Stomach (tissue), 19 donors: ENCODE results near the gene SMAD2. TPM values are rescaled to one million over a fixed set of nuclear protein-coding genes. Genes with fewer than 3 reads are reported as not detected.

ENCODE experiments used
- DNase-seq, 2 donors: peaks; one replicate each; pipeline versions ENCODE4 v3.0.0 to v3.0.0-alpha.2; 2013 to 2019
- H3K27ac ChIP-seq, 5 donors: fragments of 200-600 bp in 4 of 5; sonication (generic) in 4 of 5; one replicate each; pipeline ENCODE4 v1.5.1; 2013 to 2019; ENCODE audit warnings: mild to moderate bottlenecking in 1 of 5, moderate library complexity in 1 of 5
- H3K27me3 ChIP-seq, 3 donors: fragments of 200-600 bp; sonication (generic); one replicate each; pipeline ENCODE4 v1.5.1; 2017 to 2019; ENCODE audit warnings: mixed run types in 1 of 3
- H3K36me3 ChIP-seq, 4 donors: fragments of 200-600 bp; sonication (generic); 1 replicate in 3 of 4; 2 replicates in 1 of 4; pipeline ENCODE4 v1.5.1; 2016 to 2019
- H3K4me1 ChIP-seq, 4 donors: fragments of 200-600 bp; sonication (generic); one replicate each; pipeline ENCODE4 v1.5.1; 2016 to 2019
- H3K4me3 ChIP-seq, 4 donors: fragments of 200-600 bp; sonication (generic) in 3 of 4; one replicate each; pipeline ENCODE4 v1.5.1; 2016 to 2019; ENCODE audit warnings: mild to moderate bottlenecking in 1 of 4
- H3K9me3 ChIP-seq, 4 donors: fragments of 200-600 bp; sonication (generic); one replicate each; pipeline ENCODE4 v1.5.1; 2016 to 2019
- EP300 ChIP-seq: sonication (generic); formaldehyde crosslinking; IDR thresholded peaks from one replicate; pipeline ENCODE4 v1.6.1; 2017; ENCODE audit warnings: antibody characterized with exemption
- POLR2A ChIP-seq, 4 donors: fragments of 450-650 bp; IDR thresholded peaks; one replicate each; pipeline ENCODE4 v1.6.1; 2016; ENCODE audit warnings: antibody characterized with exemption in 4 of 4, control low read depth in 2 of 4, mild to moderate bottlenecking in 1 of 4, moderate library complexity in 1 of 4
- POLR2AphosphoS5 ChIP-seq, 3 donors: sonication (generic); formaldehyde crosslinking; IDR thresholded peaks; one replicate each; pipeline ENCODE4 v1.6.1; 2016; ENCODE audit warnings: antibody characterized with exemption in 3 of 3
- WGBS, 5 donors: extraction: QIAGEN DNeasy Blood & Tissue Kit in 3 of 5; methylation state at CpG; one replicate each; pipeline versions ENCODE4 v1.1.5 to v1.1.7; 2013 to 2018; 5-methylcytosine and 5-hydroxymethylcytosine counted together
- intact Hi-C: fragments of 100-400 bp; cut with DNase I; formaldehyde crosslinking; loops from one replicate; pipeline ENCODE4 v1.15.1; 2023; ENCODE audit warnings: low total_unique reads
- long read RNA-seq, 10 donors: transcript quantifications; one replicate each; lab custom pipeline, GENCODE V29; 2026
- polyA plus RNA-seq, 3 donors: library from polyadenylated mRNA; stranded (reverse); fragments of 200-250 nt; gene quantifications; one replicate each; pipeline ENCODE4 v1.2.3, GENCODE V29; 2013
- total RNA-seq, 5 donors: library from RNA; depleted of rRNA; stranded (reverse); fragments of >200 nt; gene quantifications; one replicate each; pipeline versions ENCODE4 v1.1.0 to v1.2.3, GENCODE V29; 2014 to 2016
- TF ChIP-seq, protein P1 (sequence below), 7 experiments: fragments of 450-650 bp in 4 of 7; fragments of 200-600 bp in 3 of 7; sonication (generic) in 3 of 7; IDR thresholded peaks; one replicate each; pipeline ENCODE4 v1.5.1; 2016 to 2019; ENCODE audit warnings: antibody characterized with exemption in 7 of 7, control low read depth in 2 of 7, mild to moderate bottlenecking in 1 of 7
- donor health status: healthy with polysubstance abuse.
- donor health status: Bipolar disorder and iron deficiency.
- donor health status: healthy.

Gene SMAD2
- total RNA-seq (100 to 1,000 TPM in 1 of 5 donors, 10 to 100 TPM in 4; 26.2 to 233 (median 85.9) TPM), polyA plus RNA-seq (10 to 100 TPM; 18.9 to 54.7 (median 37.9) TPM)
- long read RNA-seq, donor 1, full-length matches to known transcripts: 3 of 3 reads
- long read RNA-seq, donor 1, partial matches to known transcripts: 0 of 3 reads
- long read RNA-seq, donor 1, other reads (novel, unspliced or antisense): 0 of 3 reads
- long read RNA-seq, donor 2, full-length matches to known transcripts: 3 of 3 reads
- long read RNA-seq, donor 2, partial matches to known transcripts: 0 of 3 reads
- long read RNA-seq, donor 2, other reads (novel, unspliced or antisense): 0 of 3 reads
- long read RNA-seq, donor 3, full-length matches to known transcripts: 5 of 5 reads
- long read RNA-seq, donor 3, partial matches to known transcripts: 0 of 5 reads
- long read RNA-seq, donor 3, other reads (novel, unspliced or antisense): 0 of 5 reads
- long read RNA-seq, donor 4, full-length matches to known transcripts: 1 of 1 reads
- long read RNA-seq, donor 4, partial matches to known transcripts: 0 of 1 reads
- long read RNA-seq, donor 4, other reads (novel, unspliced or antisense): 0 of 1 reads
- long read RNA-seq, donor 5, full-length matches to known transcripts: 9 of 9 reads
- long read RNA-seq, donor 5, partial matches to known transcripts: 0 of 9 reads
- long read RNA-seq, donor 5, other reads (novel, unspliced or antisense): 0 of 9 reads
- long read RNA-seq, donor 6, full-length matches to known transcripts: 21 of 30 reads
- long read RNA-seq, donor 6, partial matches to known transcripts: 9 of 30 reads
- long read RNA-seq, donor 6, other reads (novel, unspliced or antisense): 0 of 30 reads
- long read RNA-seq, donor 7, full-length matches to known transcripts: 6 of 12 reads
- long read RNA-seq, donor 7, partial matches to known transcripts: 6 of 12 reads
- long read RNA-seq, donor 7, other reads (novel, unspliced or antisense): 0 of 12 reads
- long read RNA-seq, donor 8, full-length matches to known transcripts: 5 of 5 reads
- long read RNA-seq, donor 8, partial matches to known transcripts: 0 of 5 reads
- long read RNA-seq, donor 8, other reads (novel, unspliced or antisense): 0 of 5 reads
- long read RNA-seq, donor 9, full-length matches to known transcripts: 5 of 5 reads
- long read RNA-seq, donor 9, partial matches to known transcripts: 0 of 5 reads
- long read RNA-seq, donor 9, other reads (novel, unspliced or antisense): 0 of 5 reads
- long read RNA-seq, donor 10, full-length matches to known transcripts: 2 of 2 reads
- long read RNA-seq, donor 10, partial matches to known transcripts: 0 of 2 reads
- long read RNA-seq, donor 10, other reads (novel, unspliced or antisense): 0 of 2 reads

DNA sequence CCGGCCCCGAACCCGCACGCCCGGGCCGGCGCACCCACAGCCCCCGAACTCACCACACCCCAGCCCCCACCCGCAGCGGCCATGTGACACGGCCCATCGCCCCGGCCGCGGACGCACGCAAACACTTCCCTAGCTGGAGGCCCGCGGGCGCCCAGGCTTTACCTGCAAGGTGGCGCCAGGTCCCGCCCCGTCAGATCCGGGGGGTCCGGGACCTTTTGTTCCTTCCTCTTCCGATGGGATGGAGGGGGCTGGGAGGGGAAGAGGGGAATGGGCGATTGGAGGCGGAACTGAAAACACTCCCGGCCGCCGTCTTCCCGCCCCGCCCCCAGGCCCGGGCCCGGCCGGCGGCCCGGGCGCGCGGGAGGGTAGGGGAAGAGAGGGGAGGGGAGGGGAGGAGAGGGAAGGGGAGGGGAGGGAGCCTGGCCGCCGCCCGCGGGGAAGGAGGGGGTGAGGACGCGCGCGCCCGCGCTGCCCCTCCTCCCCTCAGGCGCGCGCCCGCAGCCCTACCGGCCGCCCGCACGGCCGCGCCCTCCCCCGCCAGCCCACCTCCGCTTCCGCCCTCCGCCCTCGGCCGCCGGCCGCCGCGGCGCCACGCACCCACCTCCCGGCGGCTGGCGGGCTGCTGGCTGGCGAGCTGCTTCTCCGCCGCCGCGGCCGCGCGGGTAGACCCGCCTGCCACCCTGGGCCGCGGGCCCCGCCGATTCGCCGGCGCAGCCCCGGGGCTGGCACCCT is at the start of gene SMAD2:
TSS of gene SMAD2 (minus strand) at position 461 of the 732 bp plus-strand sequence. CDS start 33,903 bp downstream, outside the sequence.
- intact Hi-C loops: no loop called here
- Histone ChIP-seq H3K4me1 (peaks cover 31 to 63% (median 53%) of the 10 kb centered on the region in 4 donors), H3K9me3 (no peaks in the 10 kb centered on the region), H3K36me3 (no peaks in the 10 kb centered on the region), H3K27me3 (no peaks in the 10 kb centered on the region), H3K27ac (peak within 1 kb of the TSS; percentile 89 to 98 (median 96)), H3K4me3 (peak within 1 kb of the TSS; percentile 79 to 93 (median 83))
- TF ChIP-seq POLR2AphosphoS5 (IDR thresholded peaks at IDR 0.05) (peak in 1 of 3 donors; percentile 37), POLR2A (IDR thresholded peaks at IDR 0.05) (no peak), EP300 (no peak)
- TF ChIP-seq, protein P1, sequence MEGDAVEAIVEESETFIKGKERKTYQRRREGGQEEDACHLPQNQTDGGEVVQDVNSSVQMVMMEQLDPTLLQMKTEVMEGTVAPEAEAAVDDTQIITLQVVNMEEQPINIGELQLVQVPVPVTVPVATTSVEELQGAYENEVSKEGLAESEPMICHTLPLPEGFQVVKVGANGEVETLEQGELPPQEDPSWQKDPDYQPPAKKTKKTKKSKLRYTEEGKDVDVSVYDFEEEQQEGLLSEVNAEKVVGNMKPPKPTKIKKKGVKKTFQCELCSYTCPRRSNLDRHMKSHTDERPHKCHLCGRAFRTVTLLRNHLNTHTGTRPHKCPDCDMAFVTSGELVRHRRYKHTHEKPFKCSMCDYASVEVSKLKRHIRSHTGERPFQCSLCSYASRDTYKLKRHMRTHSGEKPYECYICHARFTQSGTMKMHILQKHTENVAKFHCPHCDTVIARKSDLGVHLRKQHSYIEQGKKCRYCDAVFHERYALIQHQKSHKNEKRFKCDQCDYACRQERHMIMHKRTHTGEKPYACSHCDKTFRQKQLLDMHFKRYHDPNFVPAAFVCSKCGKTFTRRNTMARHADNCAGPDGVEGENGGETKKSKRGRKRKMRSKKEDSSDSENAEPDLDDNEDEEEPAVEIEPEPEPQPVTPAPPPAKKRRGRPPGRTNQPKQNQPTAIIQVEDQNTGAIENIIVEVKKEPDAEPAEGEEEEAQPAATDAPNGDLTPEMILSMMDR (IDR thresholded peaks at IDR 0.05): no peak
- DNase-seq: peak; percentile 85 to 94
- WGBS, 5 donors: 0 to 2% (median 1%) methylated on average over 15 to 81 of the region's 93 CpGs

DNA sequence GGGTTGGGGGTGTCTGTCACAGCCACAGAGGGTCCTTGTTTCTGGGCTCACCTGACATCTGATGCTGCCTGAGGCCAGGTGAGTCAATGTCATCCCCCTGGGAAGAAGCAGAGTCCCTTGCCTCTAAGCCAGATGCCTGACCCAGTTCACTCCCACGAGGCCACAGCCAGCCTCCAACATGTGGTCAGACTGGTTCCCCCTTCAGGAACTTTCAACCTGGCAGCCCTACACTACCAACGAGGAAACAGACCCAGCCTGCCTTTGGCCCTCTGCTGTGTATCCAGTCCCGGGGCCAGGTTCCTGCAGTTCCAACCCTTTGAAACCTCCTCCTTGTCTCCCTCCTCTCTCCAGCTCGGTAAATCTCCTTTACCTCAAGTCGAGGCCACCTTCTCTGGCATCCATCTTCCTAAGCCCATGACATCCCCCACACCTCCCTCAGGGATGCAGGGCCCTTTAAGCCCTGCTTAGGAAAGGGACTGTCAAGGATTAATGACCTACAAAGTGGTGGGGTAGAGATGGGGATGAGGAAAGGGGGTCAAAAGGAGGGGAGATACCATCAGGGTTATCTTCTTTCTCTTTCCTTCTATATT is 49.2 kb upstream of the SMAD2 start:
- no peaks in the 10 kb centered on the region for H3K9me3 ChIP-seq
- H3K27ac ChIP-seq: no peak overlapping the region
- no peaks in the 10 kb centered on the region for H3K36me3 ChIP-seq
- WGBS, 5 donors: 17 to 39% (median 30%) methylated on average over 5 of the region's 5 CpGs
- no peak for TF ChIP-seq EP300
- no peak for TF ChIP-seq POLR2AphosphoS5 (IDR thresholded peaks at IDR 0.05)
- TF ChIP-seq, protein P1 (IDR thresholded peaks at IDR 0.05): no peak
- TF ChIP-seq POLR2A (IDR thresholded peaks at IDR 0.05): no peak
- H3K27me3 ChIP-seq: no peaks in the 10 kb centered on the region
- no peaks in the 10 kb centered on the region for H3K4me1 ChIP-seq
- no peak overlapping the region for H3K4me3 ChIP-seq
- peak in 1 of 2 donors; percentile 34 for DNase-seq
- intact Hi-C loops: no loop called here

DNA sequence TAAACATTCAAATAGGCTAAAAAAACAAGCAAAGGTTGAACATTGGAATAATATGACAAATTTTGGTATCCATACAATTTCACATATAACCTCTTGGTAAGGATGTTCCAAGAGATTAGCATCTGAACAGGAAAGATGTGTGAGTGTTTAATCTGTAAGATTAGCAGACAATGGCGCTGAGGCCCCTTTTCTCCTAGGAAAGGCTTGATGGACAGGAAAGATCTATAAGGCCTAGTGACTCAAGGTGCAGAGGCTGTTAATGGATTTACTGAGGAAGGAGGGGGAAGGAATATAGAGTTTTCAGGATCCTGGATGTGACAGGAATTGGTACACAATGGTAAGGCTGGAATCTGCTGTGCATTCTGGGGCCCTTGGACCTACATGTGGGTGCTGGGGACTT is 48.1 kb upstream of the SMAD2 start:
- no peak for DNase-seq
- no peaks in the 10 kb centered on the region for H3K36me3 ChIP-seq
- 73 to 81% (median 81%) methylated on average over 1 of the region's 1 CpG for WGBS, 5 donors
- intact Hi-C loops: no loop called here
- no peaks in the 10 kb centered on the region for H3K27me3 ChIP-seq
- no peaks in the 10 kb centered on the region for H3K9me3 ChIP-seq
- H3K4me1 ChIP-seq: no peaks in the 10 kb centered on the region
- no peak overlapping the region for H3K4me3 ChIP-seq
- TF ChIP-seq, protein P1 (IDR thresholded peaks at IDR 0.05): no peak
- TF ChIP-seq EP300: no peak
- no peak overlapping the region for H3K27ac ChIP-seq
